Fibroblast of lung (primary cell): ENCODE measurements around the gene RAB31. TPM values are rescaled to one million over a fixed set of nuclear protein-coding genes. Genes with fewer than 3 reads are reported as not detected.

Experiments used
- DNase-seq, 2 donors: peaks; one replicate each; pipeline versions ENCODE4 v3.0.0 to v3.0.0-alpha.2; 2010; ENCODE audit warnings: low read depth in 2 of 2
- H2AFZ ChIP-seq: 2 replicates; pipeline ENCODE4 v1.5.1; 2012; ENCODE audit warnings: low read length, control low read depth, inconsistent platforms
- H3K27ac ChIP-seq: 2 replicates; pipeline ENCODE4 v1.5.1; 2011; ENCODE audit warnings: low read length, control low read depth; ENCODE audit not compliant: insufficient read depth
- H3K27me3 ChIP-seq: 2 replicates; pipeline ENCODE4 v1.5.1; 2011; ENCODE audit warnings: mild to moderate bottlenecking, low read length; ENCODE audit not compliant: control insufficient read depth, insufficient read depth
- H3K36me3 ChIP-seq: 2 replicates; pipeline ENCODE4 v1.5.1; 2011; ENCODE audit warnings: low read length; ENCODE audit not compliant: control insufficient read depth, insufficient read depth
- H3K4me1 ChIP-seq: 2 replicates; pipeline ENCODE4 v1.5.1; 2011; ENCODE audit warnings: low read length; ENCODE audit not compliant: control insufficient read depth, insufficient read depth; ENCODE audit errors: extremely low read depth
- H3K4me2 ChIP-seq: 2 replicates; pipeline ENCODE4 v1.5.1; 2011; ENCODE audit warnings: low read length, control low read depth; ENCODE audit not compliant: insufficient read depth; ENCODE audit errors: extremely low read depth
- H3K4me3 ChIP-seq, 4 experiments: fragments of 200-600 bp in 1 of 4; sonication (generic) in 1 of 4; replicated peaks in 1 of 4; 2 replicates each; pipeline ENCODE4 v1.5.1; 2011 to 2016; ENCODE audit warnings: low read length in 4 of 4, low read depth in 3 of 4, mild to moderate bottlenecking in 3 of 4, control low read depth in 2 of 4, inconsistent platforms in 1 of 4, mixed read lengths in 1 of 4; ENCODE audit not compliant: insufficient read depth in 1 of 4; ENCODE audit errors: control extremely low read depth in 1 of 4
- H3K79me2 ChIP-seq: 2 replicates; pipeline ENCODE4 v1.5.1; 2012; ENCODE audit warnings: mild to moderate bottlenecking, low read length, inconsistent platforms; ENCODE audit not compliant: control insufficient read depth, insufficient read depth
- H3K9ac ChIP-seq: 2 replicates; pipeline ENCODE4 v1.5.1; 2011; ENCODE audit warnings: mild to moderate bottlenecking, low read length, control low read depth; ENCODE audit not compliant: insufficient read depth
- H3K9me3 ChIP-seq: 2 replicates; pipeline ENCODE4 v1.5.1; 2012; ENCODE audit warnings: low read depth, low read length; ENCODE audit not compliant: control insufficient read depth, insufficient read depth
- H4K20me1 ChIP-seq: 2 replicates; pipeline ENCODE4 v1.5.1; 2011; ENCODE audit warnings: low read length; ENCODE audit not compliant: control insufficient read depth, insufficient read depth; ENCODE audit errors: extremely low read depth
- EZH2 ChIP-seq: IDR thresholded peaks from 2 replicates; pipeline ENCODE4 v1.5.1; 2012; ENCODE audit warnings: low read length, control low read depth, mild to moderate bottlenecking; ENCODE audit errors: missing control alignments
- polyA plus RNA-seq, 2 donors: library from polyadenylated mRNA; depleted of rRNA in 1 of 2; stranded (reverse) in 1 of 2; unstranded in 1 of 2; fragments of >200 nt; gene quantifications; 2 replicates each; pipeline ENCODE4 v1.2.1, GENCODE V29; 2011 to 2012; ENCODE audit warnings: missing spikeins in 1 of 2
- total RNA-seq: library from RNA; depleted of rRNA; stranded (reverse); fragments of >200 nt; gene quantifications from 2 replicates; pipeline ENCODE4 v1.2.1, GENCODE V29; 2014
- TF ChIP-seq, protein P1 (sequence below), 2 donors: IDR thresholded peaks in 1 of 2; conservative IDR thresholded peaks in 1 of 2; 1 replicate in 1 of 2; 2 replicates in 1 of 2; pipeline ENCODE4 v1.5.1; 2011 to 2012; ENCODE audit warnings: low read length in 2 of 2, control low read depth in 1 of 2, inconsistent platforms in 1 of 2, low read depth in 1 of 2, mild to moderate bottlenecking in 1 of 2

RAB31 gene
- total and polyA plus RNA-seq, 2 donors (not counting 1 experiment from before 2014, with no cell fraction given), result 29.6 to 47.1 TPM

- DNase-seq, result peak in 1 of 2 donors; percentile 75
Measured at GRCh38 chr18:9737472-9738121, 29.5 kb downstream of the RAB31 start.

DNA sequence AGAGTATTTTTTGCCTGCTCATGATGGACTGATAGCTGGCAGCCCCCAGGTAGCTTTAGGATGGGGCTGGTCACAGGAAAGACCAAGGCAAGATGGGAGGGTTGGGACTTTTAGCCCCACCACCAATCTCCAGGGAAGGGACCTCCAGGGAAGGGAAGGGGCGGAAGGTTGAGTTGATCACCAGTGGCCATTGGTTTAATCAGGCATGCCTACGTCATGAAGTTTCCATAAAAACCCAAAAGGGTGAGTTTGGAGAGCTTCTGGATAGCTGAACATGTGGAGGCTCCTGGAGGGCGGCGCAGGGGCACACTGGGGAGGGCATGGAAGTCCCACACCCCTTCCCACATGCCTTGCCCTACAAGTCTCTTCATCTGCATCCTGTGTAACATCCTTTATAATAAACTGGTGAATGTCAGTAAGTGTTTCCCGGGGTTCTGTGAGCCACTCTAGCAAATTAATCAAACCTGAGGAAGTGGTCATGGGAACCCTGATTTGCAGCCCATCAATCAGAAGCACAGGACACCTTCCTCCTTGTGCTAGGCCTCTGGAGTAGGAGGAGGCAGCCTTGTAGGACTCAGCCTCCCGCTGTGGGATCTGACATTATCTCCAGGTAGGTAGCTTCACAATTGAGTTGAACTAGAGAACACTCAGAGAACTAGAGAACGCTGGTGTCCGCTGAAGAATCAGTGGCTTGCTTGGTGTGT lies 30.3 kb downstream of the RAB31 start:
- peaks cover 13% of the 10 kb centered on the region for H3K4me1 ChIP-seq
- H3K9me3 ChIP-seq, result no peaks in the 10 kb centered on the region
- no peaks in the 10 kb centered on the region for H3K79me2 ChIP-seq
- no peak overlapping the region for H3K9ac ChIP-seq
- no peak for DNase-seq
- H2AFZ ChIP-seq, result no peak overlapping the region
- no peaks in the 10 kb centered on the region for H4K20me1 ChIP-seq
- H3K4me2 ChIP-seq, result no peak overlapping the region
- no peaks in the 10 kb centered on the region for H3K36me3 ChIP-seq
- H3K27me3 ChIP-seq, result peaks cover 3% of the 10 kb centered on the region
- TF ChIP-seq EZH2, result no peak
- TF ChIP-seq, protein P1, sequence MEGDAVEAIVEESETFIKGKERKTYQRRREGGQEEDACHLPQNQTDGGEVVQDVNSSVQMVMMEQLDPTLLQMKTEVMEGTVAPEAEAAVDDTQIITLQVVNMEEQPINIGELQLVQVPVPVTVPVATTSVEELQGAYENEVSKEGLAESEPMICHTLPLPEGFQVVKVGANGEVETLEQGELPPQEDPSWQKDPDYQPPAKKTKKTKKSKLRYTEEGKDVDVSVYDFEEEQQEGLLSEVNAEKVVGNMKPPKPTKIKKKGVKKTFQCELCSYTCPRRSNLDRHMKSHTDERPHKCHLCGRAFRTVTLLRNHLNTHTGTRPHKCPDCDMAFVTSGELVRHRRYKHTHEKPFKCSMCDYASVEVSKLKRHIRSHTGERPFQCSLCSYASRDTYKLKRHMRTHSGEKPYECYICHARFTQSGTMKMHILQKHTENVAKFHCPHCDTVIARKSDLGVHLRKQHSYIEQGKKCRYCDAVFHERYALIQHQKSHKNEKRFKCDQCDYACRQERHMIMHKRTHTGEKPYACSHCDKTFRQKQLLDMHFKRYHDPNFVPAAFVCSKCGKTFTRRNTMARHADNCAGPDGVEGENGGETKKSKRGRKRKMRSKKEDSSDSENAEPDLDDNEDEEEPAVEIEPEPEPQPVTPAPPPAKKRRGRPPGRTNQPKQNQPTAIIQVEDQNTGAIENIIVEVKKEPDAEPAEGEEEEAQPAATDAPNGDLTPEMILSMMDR (conservative IDR thresholded peaks at IDR 0.05 in 1 of 2, IDR thresholded peaks at IDR 0.05 in 1 of 2; ENCODE audit: low read depth in 1 of 2, low read length in 2 of 2), result no peak
- no peak overlapping the region for H3K4me3 ChIP-seq
- H3K27ac ChIP-seq, result no peak overlapping the region

More at GRCh38 chr18:9737472-9738121, 29.5 kb downstream of the RAB31 start:
- Histone ChIP-seq H3K79me2 (no peaks in the 10 kb centered on the region), H3K27me3 (peaks cover 3% of the 10 kb centered on the region), H3K36me3 (no peaks in the 10 kb centered on the region), H4K20me1 (no peaks in the 10 kb centered on the region), H2AFZ (no peak overlapping the region), H3K4me3 (no peak overlapping the region), H3K9ac (no peak overlapping the region), H3K4me2 (no peak overlapping the region), H3K9me3 (no peaks in the 10 kb centered on the region), H3K4me1 (peaks cover 7% of the 10 kb centered on the region), H3K27ac (no peak overlapping the region)
- TF ChIP-seq, protein P1 (conservative IDR thresholded peaks at IDR 0.05 in 1 of 2, IDR thresholded peaks at IDR 0.05 in 1 of 2; ENCODE audit: low read depth in 1 of 2, low read length in 2 of 2), result no peak
- no peak for TF ChIP-seq EZH2

GRCh38 chr18:9739516-9739915 lies 31.4 kb downstream of the RAB31 start:
- no peak overlapping the region for H2AFZ ChIP-seq
- no peaks in the 10 kb centered on the region for H3K9me3 ChIP-seq
- no peak overlapping the region for H3K27ac ChIP-seq
- TF ChIP-seq, protein P1 (conservative IDR thresholded peaks at IDR 0.05 in 1 of 2, IDR thresholded peaks at IDR 0.05 in 1 of 2; ENCODE audit: low read depth in 1 of 2, low read length in 2 of 2), result no peak
- TF ChIP-seq EZH2, result no peak
- H3K9ac ChIP-seq, result no peak overlapping the region
- no peak overlapping the region for H3K4me3 ChIP-seq
- H3K27me3 ChIP-seq, result no peaks in the 10 kb centered on the region
- no peaks in the 10 kb centered on the region for H3K36me3 ChIP-seq
- no peaks in the 10 kb centered on the region for H4K20me1 ChIP-seq
- no peak for DNase-seq
- H3K79me2 ChIP-seq, result no peaks in the 10 kb centered on the region
- H3K4me2 ChIP-seq, result no peak overlapping the region
- H3K4me1 ChIP-seq, result peaks cover 17% of the 10 kb centered on the region
